Middle frontal gyrus (tissue), 1 donor: ENCODE results near the gene LRRC43.

ENCODE experiments used
- DNase-seq: peaks from one replicate; pipeline ENCODE4 v3.0.0-alpha.2; 2015; ENCODE audit warnings: low spot score; ENCODE audit errors: extremely low spot score

LRRC43 gene

GRCh38 chr12:122182887-122183587 is at the start of gene LRRC43:
TSS of gene LRRC43 (plus strand) at chr12:122183123. CDS start at chr12:122183145, 22 bp downstream.
- DNase-seq = no peak

DNA sequence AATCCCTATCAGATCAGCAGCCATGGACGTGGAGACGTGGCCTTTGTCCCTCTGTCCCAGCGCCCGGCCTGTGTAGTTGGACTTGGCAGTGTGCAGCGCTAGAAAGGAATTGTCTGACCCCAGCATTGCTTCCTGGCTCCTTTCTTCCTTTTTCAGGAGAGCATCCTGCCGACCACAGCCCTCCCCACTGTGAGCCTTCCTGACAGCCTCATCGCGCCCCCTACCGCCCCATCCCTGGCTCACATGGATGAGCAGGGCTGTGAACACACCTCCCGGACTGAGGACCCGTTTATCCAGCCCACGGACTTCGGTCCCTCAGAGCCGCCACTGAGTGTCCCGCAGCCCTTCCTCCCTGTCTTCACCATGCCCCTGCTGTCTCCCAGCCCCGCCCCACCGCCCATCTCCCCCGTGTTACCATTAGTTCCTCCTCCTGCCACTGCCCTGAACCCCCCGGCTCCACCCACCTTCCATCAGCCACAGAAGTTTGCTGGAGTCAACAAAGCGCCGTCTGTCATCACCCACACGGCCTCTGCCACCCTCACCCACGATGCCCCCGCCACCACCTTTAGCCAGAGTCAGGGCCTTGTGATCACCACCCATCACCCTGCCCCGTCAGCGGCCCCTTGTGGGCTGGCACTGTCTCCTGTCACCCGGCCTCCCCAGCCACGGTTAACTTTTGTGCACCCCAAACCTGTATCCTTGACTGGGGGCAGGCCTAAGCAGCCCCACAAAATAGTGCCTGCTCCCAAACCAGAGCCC is 49.6 kb upstream of the LRRC43 start:
- DNase-seq = no peak

GRCh38 chr12:122135437-122136031 is 47.4 kb upstream of the LRRC43 start:
- no peak for DNase-seq

- no peak for DNase-seq
Observed at GRCh38 chr12:122137229-122137628, 45.7 kb upstream of the LRRC43 start.

- no peak for DNase-seq
Observed at GRCh38 chr12:122137681-122138080, 45.2 kb upstream of the LRRC43 start.

GRCh38 chr12:122138181-122138580 is 44.7 kb upstream of the LRRC43 start:
- no peak for DNase-seq

- no peak for DNase-seq
Observed at GRCh38 chr12:122138616-122139015, 44.3 kb upstream of the LRRC43 start.

DNA sequence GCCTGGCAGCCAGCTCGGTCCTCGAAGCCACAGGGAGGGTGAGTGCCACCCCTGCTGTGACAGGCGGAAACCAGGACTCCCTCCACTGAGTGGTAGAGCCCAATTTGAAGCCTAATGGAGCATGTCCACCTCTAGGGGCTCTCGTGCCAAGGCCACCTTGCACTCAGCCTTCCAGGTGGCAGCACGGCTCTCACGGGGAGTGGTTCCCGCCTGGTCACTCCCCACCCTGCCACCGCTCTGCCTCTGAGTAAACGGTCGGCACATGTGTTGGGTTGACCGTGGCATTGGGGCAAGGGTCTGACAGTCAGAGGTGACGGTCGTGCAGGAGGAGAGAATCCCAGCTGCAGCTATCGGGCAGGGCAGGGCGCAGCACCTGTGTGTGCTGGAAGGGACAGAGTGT is 43.7 kb upstream of the LRRC43 start:
- no peak for DNase-seq

- DNase-seq = no peak
Observed at GRCh38 chr12:122139941-122140340, 43.0 kb upstream of the LRRC43 start.

- no peak for DNase-seq
Observed at GRCh38 chr12:122140467-122141257, 42.3 kb upstream of the LRRC43 start.

DNA sequence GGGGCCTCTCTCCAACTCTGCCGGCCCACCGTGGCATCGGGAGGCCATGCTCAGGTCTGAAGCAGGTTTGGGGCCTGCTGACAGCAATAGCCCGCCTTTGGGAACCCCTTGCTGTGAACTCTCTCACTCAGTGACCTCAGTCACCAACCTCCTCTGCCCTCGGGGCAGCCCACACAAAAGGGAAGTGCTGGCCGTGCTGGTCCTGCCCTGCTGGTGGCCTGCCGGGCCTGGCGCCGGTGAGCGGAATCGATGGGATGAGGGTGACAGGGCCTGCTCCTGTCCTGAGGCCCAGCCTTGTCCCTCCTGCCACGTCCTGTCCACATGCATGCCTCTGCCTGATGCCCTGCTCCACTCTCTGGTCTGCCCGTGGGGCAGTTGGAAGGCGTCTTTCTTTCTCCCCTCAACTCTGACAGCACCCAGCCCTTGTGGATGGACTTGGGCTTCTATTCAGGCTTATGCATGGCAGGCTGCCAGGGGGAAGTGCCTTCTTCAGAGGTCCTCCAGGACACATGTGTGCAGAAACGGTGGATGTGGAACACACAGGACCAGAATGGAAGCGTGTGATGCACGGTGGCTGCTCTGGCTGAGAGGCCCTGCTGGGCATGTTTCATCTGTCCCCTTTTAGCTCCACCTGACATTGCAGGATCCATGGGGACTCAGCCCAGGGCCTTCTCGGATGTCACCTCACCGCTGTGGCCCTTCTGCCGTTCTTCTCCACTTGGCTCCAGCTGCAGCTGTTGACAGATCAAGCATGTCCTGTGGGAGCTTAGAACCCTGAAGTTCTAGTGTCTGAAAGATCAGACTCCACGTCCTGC is 40.8 kb upstream of the LRRC43 start:
- DNase-seq = no peak

DNA sequence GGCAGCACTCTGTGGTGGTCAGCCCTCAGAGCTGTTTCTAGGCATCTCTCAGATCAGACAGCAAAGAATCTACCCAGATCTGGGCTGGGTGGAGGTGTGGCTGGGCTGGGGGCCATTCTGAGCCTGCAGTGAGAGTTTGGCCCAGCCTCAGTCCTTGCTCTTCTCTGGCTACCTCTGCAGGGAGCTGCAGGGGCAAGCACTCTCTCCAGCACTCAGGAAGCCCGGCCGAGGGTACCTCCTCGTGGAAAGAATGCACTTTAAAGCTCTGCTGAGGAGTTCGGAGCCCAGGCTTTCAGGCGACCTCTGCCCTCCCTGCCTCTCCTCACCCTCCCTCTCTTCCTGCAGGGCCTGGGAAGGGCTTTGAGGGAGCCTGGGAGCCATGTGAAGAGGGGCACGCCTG is 40.1 kb upstream of the LRRC43 start:
- no peak for DNase-seq

- DNase-seq = no peak
Observed at GRCh38 chr12:122144885-122145284, 38.0 kb upstream of the LRRC43 start.

- no peak for DNase-seq
Observed at GRCh38 chr12:122145505-122146330, 37.2 kb upstream of the LRRC43 start.

GRCh38 chr12:122147514-122148290 is 35.2 kb upstream of the LRRC43 start:
- DNase-seq = no peak

- no peak for DNase-seq
Observed at GRCh38 chr12:122148657-122149056, 34.3 kb upstream of the LRRC43 start.

DNA sequence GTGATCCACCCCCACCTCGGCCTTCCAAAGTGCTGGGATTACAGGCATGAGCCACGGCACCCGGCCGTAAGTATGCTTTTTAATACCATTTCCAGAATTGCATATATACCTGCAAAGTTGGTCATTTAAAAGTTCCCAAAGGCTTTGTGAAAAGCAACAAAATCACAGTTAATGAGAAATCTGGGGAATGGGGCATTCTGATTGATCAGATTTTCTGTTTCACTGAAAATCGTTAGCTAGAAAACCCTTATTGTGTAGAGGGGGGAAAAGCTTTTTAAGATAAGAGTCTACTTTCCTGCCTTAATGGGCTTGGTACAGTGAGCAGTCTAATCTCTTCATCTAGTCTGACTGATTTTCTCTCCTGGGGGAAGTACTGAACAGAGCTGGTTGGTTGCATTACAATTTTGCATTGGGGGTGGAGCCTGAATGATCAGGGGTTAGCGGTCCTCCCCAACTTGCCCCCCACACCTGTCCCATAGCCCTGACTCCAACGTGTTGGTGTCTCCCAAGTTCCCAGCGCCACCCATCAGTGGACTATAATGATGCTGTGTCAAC is 32.7 kb upstream of the LRRC43 start:
- DNase-seq = no peak

DNA sequence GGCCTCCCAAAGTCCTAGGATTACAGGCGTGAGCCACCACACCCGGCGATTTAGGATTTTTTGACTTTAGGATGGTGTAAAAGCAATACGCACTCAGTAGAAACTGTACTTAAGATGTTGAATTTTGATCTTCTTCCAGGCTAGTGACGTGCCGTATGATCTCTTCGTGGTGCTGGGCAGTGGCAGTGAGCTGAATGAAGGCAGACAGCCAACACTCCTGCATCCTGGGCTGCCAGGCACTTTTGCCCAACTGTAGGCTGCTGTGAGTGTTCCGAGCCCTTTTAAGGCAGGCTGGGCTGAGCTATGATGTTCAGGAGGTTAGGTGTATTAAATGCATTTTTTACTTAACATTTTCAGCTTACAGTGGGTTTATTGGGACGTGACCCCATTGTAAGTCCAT is 30.2 kb upstream of the LRRC43 start:
- no peak for DNase-seq

DNA sequence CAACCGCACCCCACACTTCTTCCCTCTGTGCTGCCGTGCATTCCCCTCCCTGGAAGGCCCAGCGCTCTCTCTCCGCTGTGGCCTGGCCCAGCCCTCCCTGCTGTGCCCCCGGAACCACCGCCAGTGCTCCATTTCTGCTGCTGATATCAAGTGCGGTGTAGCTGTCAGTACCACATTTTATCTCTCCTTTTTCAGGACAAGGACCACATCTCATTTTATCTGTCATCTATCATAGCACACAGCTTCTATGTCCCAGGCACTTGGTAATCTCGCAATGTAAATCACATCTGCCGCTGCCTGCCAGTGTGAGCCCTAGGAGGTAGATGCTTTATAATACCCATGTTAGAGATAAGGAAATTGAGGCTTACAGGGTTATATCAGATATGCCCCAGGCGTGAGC is 27.2 kb upstream of the LRRC43 start:
- no peak for DNase-seq
